Nephron (organoid): ENCODE data around the gene SLC29A2.

Source experiments
- H3K27ac Mint-ChIP-seq, 3 experiments: 2 replicates each; pipeline ENCODE4 v1.8.0; 2020; ENCODE audit warnings: mixed read lengths in 3 of 3, mild to moderate bottlenecking in 2 of 3, moderate library complexity in 1 of 3
- H3K27me3 Mint-ChIP-seq: 2 replicates; pipeline ENCODE4 v1.8.0; 2021; ENCODE audit warnings: low read depth, mild to moderate bottlenecking, moderate library complexity, mixed read lengths
- H3K36me3 Mint-ChIP-seq: 2 replicates; pipeline ENCODE4 v1.8.0; 2020; ENCODE audit warnings: low read depth, mixed read lengths
- H3K4me1 Mint-ChIP-seq: 2 replicates; pipeline ENCODE4 v1.8.0; 2020; ENCODE audit warnings: mixed read lengths
- H3K4me3 Mint-ChIP-seq, 3 experiments: 2 replicates each; pipeline ENCODE4 v1.8.0; 2020; ENCODE audit warnings: mild to moderate bottlenecking in 3 of 3, mixed read lengths in 3 of 3, moderate library complexity in 2 of 3
- H3K9me3 Mint-ChIP-seq: 2 replicates; pipeline ENCODE4 v1.8.0; 2020; ENCODE audit warnings: mixed read lengths
- TF ChIP-seq, protein P1 (sequence below), 3 experiments: fragments of 200-600 bp; sonication (generic); IDR thresholded peaks; one replicate each; pipeline ENCODE4 v1.5.0; 2021; ENCODE audit warnings: antibody characterized with exemption in 3 of 3; ENCODE audit not compliant: unreplicated experiment in 3 of 3

The SLC29A2 gene

GRCh38 chr11:66314561-66315497 is 56.7 kb downstream of the SLC29A2 start:
- TF ChIP-seq, protein P1, sequence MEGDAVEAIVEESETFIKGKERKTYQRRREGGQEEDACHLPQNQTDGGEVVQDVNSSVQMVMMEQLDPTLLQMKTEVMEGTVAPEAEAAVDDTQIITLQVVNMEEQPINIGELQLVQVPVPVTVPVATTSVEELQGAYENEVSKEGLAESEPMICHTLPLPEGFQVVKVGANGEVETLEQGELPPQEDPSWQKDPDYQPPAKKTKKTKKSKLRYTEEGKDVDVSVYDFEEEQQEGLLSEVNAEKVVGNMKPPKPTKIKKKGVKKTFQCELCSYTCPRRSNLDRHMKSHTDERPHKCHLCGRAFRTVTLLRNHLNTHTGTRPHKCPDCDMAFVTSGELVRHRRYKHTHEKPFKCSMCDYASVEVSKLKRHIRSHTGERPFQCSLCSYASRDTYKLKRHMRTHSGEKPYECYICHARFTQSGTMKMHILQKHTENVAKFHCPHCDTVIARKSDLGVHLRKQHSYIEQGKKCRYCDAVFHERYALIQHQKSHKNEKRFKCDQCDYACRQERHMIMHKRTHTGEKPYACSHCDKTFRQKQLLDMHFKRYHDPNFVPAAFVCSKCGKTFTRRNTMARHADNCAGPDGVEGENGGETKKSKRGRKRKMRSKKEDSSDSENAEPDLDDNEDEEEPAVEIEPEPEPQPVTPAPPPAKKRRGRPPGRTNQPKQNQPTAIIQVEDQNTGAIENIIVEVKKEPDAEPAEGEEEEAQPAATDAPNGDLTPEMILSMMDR (IDR thresholded peaks at IDR 0.05; ENCODE audit: unreplicated experiment in 3 of 3), result no peak
- H3K4me1 Mint-ChIP-seq, result peaks cover 40% of the 10 kb centered on the region
- peaks cover 4% of the 10 kb centered on the region for H3K36me3 Mint-ChIP-seq

DNA sequence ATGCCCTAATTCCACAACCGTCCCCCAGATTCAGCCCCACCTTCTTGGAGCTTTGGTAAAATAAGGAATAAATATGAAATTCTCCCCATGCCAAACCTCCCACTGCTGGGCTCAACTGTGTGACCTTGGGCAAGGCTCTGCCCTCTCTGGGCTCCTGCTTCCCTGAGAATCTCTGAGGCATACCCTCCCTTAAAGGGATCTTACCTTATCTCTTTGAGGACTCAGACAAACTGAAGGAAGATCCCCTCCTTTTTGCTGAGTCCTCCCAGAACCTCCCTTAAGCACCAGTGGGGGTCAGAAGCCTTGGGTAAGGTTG is 57.4 kb downstream of the SLC29A2 start:
- TF ChIP-seq, protein P1 (IDR thresholded peaks at IDR 0.05; ENCODE audit: unreplicated experiment in 3 of 3), result no peak
- H3K9me3 Mint-ChIP-seq, result peaks cover 3% of the 10 kb centered on the region
- peak overlapping the region; percentile 89 to 91 (median 91) for H3K4me3 Mint-ChIP-seq
- H3K27ac Mint-ChIP-seq, result peak overlapping the region; percentile 94 to 98 (median 95)
- H3K36me3 Mint-ChIP-seq, result peaks cover 4% of the 10 kb centered on the region
- H3K27me3 Mint-ChIP-seq, result peaks cover 17% of the 10 kb centered on the region
- H3K4me1 Mint-ChIP-seq, result peaks cover 35% of the 10 kb centered on the region

More at GRCh38 chr11:66314561-66315497, 56.7 kb downstream of the SLC29A2 start:
- Mint-ChIP-seq H3K9me3 (peaks cover 3% of the 10 kb centered on the region), H3K4me3 (peak overlapping the region; percentile 89 to 91 (median 91)), H3K27ac (peak overlapping the region; percentile 94 to 98 (median 95)), H3K27me3 (peaks cover 14% of the 10 kb centered on the region)

- TF ChIP-seq, protein P1 (IDR thresholded peaks at IDR 0.05; ENCODE audit: unreplicated experiment in 3 of 3), result peak; percentile 30 to 38 (median 32)
- H3K27ac Mint-ChIP-seq, result peak overlapping the region; percentile 94 to 98 (median 95)
- peaks cover 17% of the 10 kb centered on the region for H3K27me3 Mint-ChIP-seq
- peaks cover under 1% of the 10 kb centered on the region for H3K9me3 Mint-ChIP-seq
- peak overlapping the region; percentile 89 to 91 (median 91) for H3K4me3 Mint-ChIP-seq
- peaks cover 29% of the 10 kb centered on the region for H3K4me1 Mint-ChIP-seq
- H3K36me3 Mint-ChIP-seq, result peaks cover 4% of the 10 kb centered on the region
Observed at GRCh38 chr11:66313321-66314185, 58.0 kb downstream of the SLC29A2 start.

GRCh38 chr11:66312549-66313320 is 58.8 kb downstream of the SLC29A2 start:
- TF ChIP-seq, protein P1 (IDR thresholded peaks at IDR 0.05; ENCODE audit: unreplicated experiment in 3 of 3), result no peak

More at GRCh38 chr11:66312549-66313320, 58.8 kb downstream of the SLC29A2 start:
- H3K27ac Mint-ChIP-seq, result peak overlapping the region; percentile 94 to 98 (median 95)
- peak overlapping the region; percentile 89 to 91 (median 91) for H3K4me3 Mint-ChIP-seq
- peaks cover 4% of the 10 kb centered on the region for H3K36me3 Mint-ChIP-seq
- H3K9me3 Mint-ChIP-seq, result no peaks in the 10 kb centered on the region
- peaks cover 22% of the 10 kb centered on the region for H3K4me1 Mint-ChIP-seq
- peaks cover 20% of the 10 kb centered on the region for H3K27me3 Mint-ChIP-seq
